ENCODE data around the gene ZNF532.

- no peak for TF ChIP-seq CTCF (IDR thresholded peaks at IDR 0.05)
- TF ChIP-seq POLR2A (IDR thresholded peaks at IDR 0.05), result no peak
- TF ChIP-seq POLR2AphosphoS5 (IDR thresholded peaks at IDR 0.05; ENCODE audit: insufficient read depth in 1 of 2, low read depth in 1 of 2), result no peak
Observed at GRCh38 chr18:58838946-58839345, 25.7 kb upstream of the ZNF532 start.
